Retinal pigment epithelial cell (primary cell): ENCODE results near the gene SDC4.

Experiments
- DNase-seq: peaks from one replicate; pipeline ENCODE4 v3.0.0-alpha.2; 2010; ENCODE audit warnings: low read depth
- H3K4me3 ChIP-seq: 2 replicates; pipeline ENCODE4 v1.5.1; 2011; ENCODE audit warnings: mild to moderate bottlenecking, low read length, control low read depth, moderate library complexity
- TF ChIP-seq, protein P1 (sequence below): conservative IDR thresholded peaks from 2 replicates; pipeline ENCODE4 v1.5.1; 2011; ENCODE audit warnings: low read depth, low read length, control low read depth, inconsistent platforms

SDC4 gene

DNA sequence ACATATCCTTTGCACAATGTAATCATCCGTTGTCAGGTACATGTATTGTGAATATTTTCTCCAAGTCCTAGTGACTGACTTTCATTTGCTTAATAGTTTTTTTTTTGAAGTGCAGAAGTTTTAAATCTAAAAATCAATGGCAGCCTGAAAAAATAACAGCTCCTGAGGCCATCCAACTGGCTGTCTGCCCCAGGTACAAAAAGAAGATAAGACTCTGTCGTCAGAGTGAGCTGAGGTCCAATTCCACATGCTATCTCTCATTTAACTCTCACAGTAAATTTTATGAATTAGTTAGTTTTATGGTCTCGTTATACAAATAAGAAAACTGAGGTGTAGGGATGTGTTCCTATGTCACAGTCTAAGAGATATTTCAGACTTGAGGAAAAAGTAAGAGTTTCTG lies 72.9 kb downstream of the SDC4 start:
- no peak overlapping the region for H3K4me3 ChIP-seq
- no peak for DNase-seq
- TF ChIP-seq, protein P1, sequence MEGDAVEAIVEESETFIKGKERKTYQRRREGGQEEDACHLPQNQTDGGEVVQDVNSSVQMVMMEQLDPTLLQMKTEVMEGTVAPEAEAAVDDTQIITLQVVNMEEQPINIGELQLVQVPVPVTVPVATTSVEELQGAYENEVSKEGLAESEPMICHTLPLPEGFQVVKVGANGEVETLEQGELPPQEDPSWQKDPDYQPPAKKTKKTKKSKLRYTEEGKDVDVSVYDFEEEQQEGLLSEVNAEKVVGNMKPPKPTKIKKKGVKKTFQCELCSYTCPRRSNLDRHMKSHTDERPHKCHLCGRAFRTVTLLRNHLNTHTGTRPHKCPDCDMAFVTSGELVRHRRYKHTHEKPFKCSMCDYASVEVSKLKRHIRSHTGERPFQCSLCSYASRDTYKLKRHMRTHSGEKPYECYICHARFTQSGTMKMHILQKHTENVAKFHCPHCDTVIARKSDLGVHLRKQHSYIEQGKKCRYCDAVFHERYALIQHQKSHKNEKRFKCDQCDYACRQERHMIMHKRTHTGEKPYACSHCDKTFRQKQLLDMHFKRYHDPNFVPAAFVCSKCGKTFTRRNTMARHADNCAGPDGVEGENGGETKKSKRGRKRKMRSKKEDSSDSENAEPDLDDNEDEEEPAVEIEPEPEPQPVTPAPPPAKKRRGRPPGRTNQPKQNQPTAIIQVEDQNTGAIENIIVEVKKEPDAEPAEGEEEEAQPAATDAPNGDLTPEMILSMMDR, result no peak
